A549 (cell line): ENCODE measurements around the gene EBF3. TPM values are rescaled to one million over a fixed set of nuclear protein-coding genes. Genes with fewer than 3 reads are reported as not detected.

Experiments
- ATAC-seq, 2 experiments: fragments of 200-7000 bp in 1 of 2; fragments of >200 bp in 1 of 2; cut with Nextera tagmentation in 1 of 2; cut with Tn5 transposase in 1 of 2; 3 replicates each; pipeline versions ENCODE4 v1.8.0 to v1.9.1; 2018 to 2020; ENCODE audit warnings: mild to moderate bottlenecking in 1 of 2, moderate library complexity in 1 of 2
- CTCF ChIA-PET: fragments of 300-600 bp; sonication (Branson Sonifier 250); formaldehyde crosslinking; extraction: SDS; loops from one replicate; lab custom pipeline; 2021; ENCODE audit warnings: antibody characterized with exemption, inconsistent platforms; lab: Yijun Ruan, JAX
- POLR2A ChIA-PET: fragments of 350-600 bp; formaldehyde crosslinking; extraction: SDS; loops from one replicate; lab custom pipeline; 2021; ENCODE audit warnings: antibody characterized with exemption, inconsistent platforms; lab: Yijun Ruan, JAX
- DNase-seq, 2 experiments: peaks; one replicate each; pipeline versions ENCODE4 v3.0.0 to v3.0.0-alpha.2; 2011 to 2016; ENCODE audit warnings: low read depth in 1 of 2, low spot score in 1 of 2
- FAIRE-seq: peaks from 2 replicates; lab custom pipeline; 2011; peaks lifted over from hg19 to GRCh38; lab: Jason Lieb, UNC
- H3K27ac ChIP-seq, 2 experiments: fragments of >200 bp; sonication (Bioruptor Twin); formaldehyde crosslinking; 3 replicates each; pipeline ENCODE4 v1.5.1; 2016 to 2017
- H3K4me1 ChIP-seq: fragments of >200 bp; sonication (Bioruptor Twin); formaldehyde crosslinking; 3 replicates; pipeline ENCODE4 v1.6.1; 2016
- H3K4me2 ChIP-seq: fragments of >200 bp; sonication (Bioruptor Twin); formaldehyde crosslinking; 3 replicates; pipeline ENCODE4 v1.6.1; 2016
- H3K4me3 ChIP-seq: fragments of >200 bp; sonication (Bioruptor Twin); formaldehyde crosslinking; 3 replicates; pipeline ENCODE4 v1.5.1; 2016
- H3K9me3 ChIP-seq: fragments of >200 bp; sonication (Bioruptor Twin); formaldehyde crosslinking; 3 replicates; pipeline ENCODE4 v1.6.1; 2016
- CBX2 ChIP-seq: fragments of 200-600 bp; sonication (generic); IDR thresholded peaks from 2 replicates; pipeline ENCODE4 v1.6.1; 2016; ENCODE audit warnings: low read depth, mild to moderate bottlenecking, borderline replicate concordance
- CBX8 ChIP-seq: fragments of 200-600 bp; sonication (generic); IDR thresholded peaks from 2 replicates; pipeline ENCODE4 v1.6.1; 2016
- CEBPB ChIP-seq, 2 experiments: fragments of >200 bp in 1 of 2; sonication (Bioruptor Twin) in 1 of 2; formaldehyde crosslinking in 1 of 2; IDR thresholded peaks; 2 replicates each; pipeline ENCODE4 v1.6.1; 2012 to 2016
- CHD4 ChIP-seq: fragments of 200-600 bp; sonication (generic); IDR thresholded peaks from 2 replicates; pipeline ENCODE4 v1.6.1; 2016; ENCODE audit warnings: antibody characterized with exemption, mild to moderate bottlenecking, borderline replicate concordance
- EHMT2 ChIP-seq: fragments of 200-600 bp; sonication (generic); IDR thresholded peaks from 2 replicates; pipeline ENCODE4 v1.6.1; 2016; ENCODE audit warnings: antibody characterized with exemption, low read depth, mild to moderate bottlenecking, moderate library complexity
- FOSL2 ChIP-seq, 2 experiments: fragments of 450-650 bp in 1 of 2; fragments of >200 bp in 1 of 2; sonication (Bioruptor Twin) in 1 of 2; formaldehyde crosslinking; IDR thresholded peaks; 2 replicates each; pipeline versions ENCODE4 v1.5.0 to v1.6.1; 2016 to 2020; ENCODE audit warnings: mild to moderate bottlenecking in 1 of 2, moderate library complexity in 1 of 2
- HDAC2 ChIP-seq: fragments of 200-600 bp; sonication (generic); IDR thresholded peaks from 2 replicates; pipeline ENCODE4 v1.6.1; 2016
- HOXB13 ChIP-seq: fragments of 250-450 bp; sonication (Bioruptor Pico); IDR thresholded peaks from 2 replicates; pipeline ENCODE4 v1.5.0; 2020; ENCODE audit warnings: low read depth, mild to moderate bottlenecking, moderate library complexity
- MYC ChIP-seq: IDR thresholded peaks from 2 replicates; pipeline ENCODE4 v1.6.1; 2012; ENCODE audit warnings: mild to moderate bottlenecking, inconsistent platforms, low read length, improper control_type of control experiment, borderline replicate concordance
- POLR2AphosphoS2 ChIP-seq: conservative IDR thresholded peaks from 2 replicates; pipeline ENCODE4 v1.6.1; 2012; ENCODE audit warnings: low read length, improper control_type of control experiment, inconsistent platforms
- RNF2 ChIP-seq: fragments of 200-600 bp; sonication (generic); IDR thresholded peaks from 2 replicates; pipeline ENCODE4 v1.6.1; 2016; ENCODE audit warnings: low read depth, mild to moderate bottlenecking, antibody characterized with exemption, moderate library complexity, borderline replicate concordance
- SREBF2 ChIP-seq: fragments of 450-650 bp; IDR thresholded peaks from 2 replicates; pipeline ENCODE4 v1.6.1; 2014; ENCODE audit warnings: mild to moderate bottlenecking, moderate library complexity
- TP53 ChIP-seq: fragments of 250-450 bp; sonication (Bioruptor Pico); IDR thresholded peaks from 2 replicates; pipeline ENCODE4 v1.5.0; 2021; ENCODE audit warnings: mild to moderate bottlenecking, moderate library complexity
- ZNF302 ChIP-seq: fragments of 250-450 bp; sonication (Bioruptor Pico); IDR thresholded peaks from 2 replicates; pipeline ENCODE4 v1.9.0; 2021; ENCODE audit warnings: inconsistent platforms, mild to moderate bottlenecking, moderate library complexity
- ZSCAN20 ChIP-seq: fragments of 250-450 bp; sonication (Bioruptor Pico); IDR thresholded peaks from 2 replicates; pipeline ENCODE4 v1.8.0; 2022; ENCODE audit warnings: mild to moderate bottlenecking, moderate library complexity
- WGBS: methylation state at CpG from one replicate; pipeline ENCODE4 v1.1.6; 2017; ENCODE audit errors: missing lambda C conversion rate; 5-methylcytosine and 5-hydroxymethylcytosine counted together
- polyA plus RNA-seq, 4 experiments: library from polyadenylated mRNA; depleted of rRNA in 3 of 4; stranded (reverse); fragments of >200 nt; fragmentation: RNase III in 1 of 4; extraction: RNeasy Plus Mini Kit Qiagen cat#74134 plus additional on column Dnase treatment in 1 of 4; gene quantifications; 2 replicates in 3 of 4; 3 replicates in 1 of 4; pipeline ENCODE4 v1.2.3, GENCODE V29; 2011 to 2017
- TF ChIP-seq, protein P1 (sequence below): IDR thresholded peaks from 2 replicates; pipeline ENCODE4 v1.6.1; 2012; ENCODE audit warnings: low read depth, borderline replicate concordance
- TF ChIP-seq, protein P2 (sequence below): fragments of 200-600 bp; sonication (generic); IDR thresholded peaks from 2 replicates; pipeline ENCODE4 v1.6.1; 2016; ENCODE audit warnings: antibody characterized with exemption, mild to moderate bottlenecking, moderate library complexity
- TF ChIP-seq, protein P3 (sequence below): fragments of 150-350 bp; IDR thresholded peaks from 2 replicates; pipeline ENCODE4 v1.6.1; 2014; ENCODE audit warnings: low read depth, mild to moderate bottlenecking, low read length

Gene EBF3
- polyA plus RNA-seq, 2 of the 4 experiments (the other 2 are of a cell fraction) = 0.12 TPM; not detected in 1

DNA sequence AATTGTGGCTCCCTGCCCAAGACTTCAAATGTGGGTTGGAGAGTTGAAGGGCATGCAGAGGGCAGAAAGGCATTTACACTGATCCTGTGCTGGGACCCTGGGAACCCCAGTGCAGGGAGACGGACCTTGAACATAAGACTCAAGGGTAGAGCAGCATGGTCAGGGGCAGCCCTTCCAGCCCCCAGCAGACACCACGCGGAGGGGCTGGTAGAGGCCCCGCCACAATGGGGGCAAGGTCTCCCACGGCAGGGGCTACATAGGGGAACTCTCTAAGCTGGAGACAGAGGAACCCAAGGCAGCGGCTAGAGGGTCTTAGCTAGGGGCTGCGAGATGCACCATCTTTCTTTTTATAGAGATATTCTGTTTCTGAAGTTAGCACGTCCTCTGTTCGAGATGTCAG is 45.2 kb upstream of the EBF3 start:
- ChIA-PET POLR2A (no interaction called here), CTCF (no interaction called here)
- no peak for TF ChIP-seq FOSL2 (IDR thresholded peaks at IDR 0.05)
- no peak for TF ChIP-seq FOSL2 (CRISPR knock-in tag; IDR thresholded peaks at IDR 0.05)
- TF ChIP-seq TP53 (CRISPR knock-in tag) = no peak
- TF ChIP-seq CEBPB (IDR thresholded peaks at IDR 0.05) = no peak
- no peak for TF ChIP-seq CHD4
- TF ChIP-seq CBX8 = no peak
- no peak for TF ChIP-seq ZSCAN20 (CRISPR knock-in tag)
- no peak for TF ChIP-seq HDAC2

DNA sequence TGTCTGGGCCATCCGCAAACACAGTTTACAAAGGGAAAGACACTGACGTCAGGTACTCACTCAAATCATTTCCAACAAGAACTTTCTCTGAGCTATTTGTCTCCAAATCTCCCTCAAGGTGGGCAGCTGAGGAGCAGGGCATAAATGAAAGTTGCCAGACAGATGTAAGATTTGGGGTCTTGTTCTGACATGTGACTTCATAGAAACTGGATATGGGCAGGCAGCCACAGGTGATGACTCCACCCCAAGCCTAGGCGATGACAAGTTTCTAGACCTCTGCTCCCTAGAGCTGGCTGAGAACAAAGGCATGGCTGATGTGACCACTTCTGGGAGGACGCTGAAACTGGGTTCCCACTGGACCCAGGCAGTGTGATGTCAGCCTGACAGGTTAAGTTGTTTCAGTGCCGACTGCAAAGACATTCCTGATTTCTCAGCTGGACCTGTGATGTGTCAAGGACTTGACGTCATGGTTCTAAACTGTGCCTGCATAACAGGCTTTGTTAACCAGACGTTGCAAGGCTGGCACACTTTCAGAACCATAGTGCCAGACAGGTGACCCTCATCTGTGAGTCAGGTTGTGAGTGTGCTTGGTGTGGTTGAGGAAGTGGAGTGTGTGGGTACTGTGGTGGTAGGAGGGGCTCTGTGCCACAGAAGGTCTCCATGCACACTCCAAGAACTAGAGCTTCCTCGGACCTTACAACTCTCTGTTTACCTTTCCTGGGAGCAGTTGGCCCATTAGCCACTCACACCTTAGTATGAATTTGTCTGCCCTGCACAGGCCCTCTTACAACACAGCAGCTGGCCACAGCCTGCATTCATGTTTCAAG is 39.9 kb upstream of the EBF3 start:
- POLR2A ChIA-PET = no interaction called here
- no peak for DNase-seq
- H3K9me3 ChIP-seq = peaks cover 3% of the 10 kb centered on the region; the same call in 1 of the 3 replicates
- H3K27ac ChIP-seq = no peak overlapping the region
- no peak for FAIRE-seq
- H3K4me1 ChIP-seq = no peaks in the 10 kb centered on the region
- CTCF ChIA-PET = interaction anchor here (1.0 kb wide), 1 partner anchor 10 kb away, joined by 3 read pairs; no protein-coding TSS in a partner anchor
- ATAC-seq = no peak
- TF ChIP-seq CBX8 (no peak), EHMT2 (no peak), POLR2AphosphoS2 (no peak), RNF2 (no peak), SREBF2 (no peak)
- TF ChIP-seq, protein P1, sequence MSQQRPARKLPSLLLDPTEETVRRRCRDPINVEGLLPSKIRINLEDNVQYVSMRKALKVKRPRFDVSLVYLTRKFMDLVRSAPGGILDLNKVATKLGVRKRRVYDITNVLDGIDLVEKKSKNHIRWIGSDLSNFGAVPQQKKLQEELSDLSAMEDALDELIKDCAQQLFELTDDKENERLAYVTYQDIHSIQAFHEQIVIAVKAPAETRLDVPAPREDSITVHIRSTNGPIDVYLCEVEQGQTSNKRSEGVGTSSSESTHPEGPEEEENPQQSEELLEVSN = no peak
- TF ChIP-seq, all 56 proteins: peak for 0
- WGBS = 19% methylated on average over 8 of the region's 8 CpGs
- Histone ChIP-seq H3K4me3 (no peak overlapping the region), H3K4me2 (no peak overlapping the region)

More for the DNA sequence above, 45.2 kb upstream of the EBF3 start:
- FAIRE-seq (no peak), ATAC-seq (no peak), DNase-seq (no peak)
- no peaks in the 10 kb centered on the region for H3K4me1 ChIP-seq
- no peak overlapping the region for H3K4me2 ChIP-seq
- no peak overlapping the region for H3K27ac ChIP-seq
- 33% methylated on average over 8 of the region's 9 CpGs for WGBS
- H3K9me3 ChIP-seq = no peaks in the 10 kb centered on the region; the same call in 2 of the 3 replicates
- no peak overlapping the region for H3K4me3 ChIP-seq

DNA sequence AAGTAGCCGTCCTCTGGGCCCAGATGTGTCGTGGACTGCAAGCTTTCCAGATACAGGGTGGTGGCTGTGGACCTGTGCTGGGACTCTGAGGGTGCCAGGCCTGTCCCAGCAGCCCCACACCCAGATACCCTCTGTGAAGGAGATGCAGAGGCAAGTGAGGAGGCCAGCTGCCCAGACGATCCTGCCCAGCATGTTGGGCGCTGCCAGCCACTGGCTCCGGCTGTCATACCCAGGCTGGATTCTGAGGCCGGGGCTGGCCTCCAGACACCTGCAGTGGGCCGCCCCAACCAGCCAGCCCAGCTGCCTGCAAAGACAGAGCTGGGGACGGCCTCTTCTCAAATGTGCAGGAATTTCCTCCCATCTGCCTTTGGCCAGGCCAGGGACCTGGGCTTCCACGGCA is 39.1 kb upstream of the EBF3 start:
- Histone ChIP-seq H3K4me2 (no peak overlapping the region), H3K4me1 (no peaks in the 10 kb centered on the region), H3K27ac (no peak overlapping the region), H3K9me3 (peaks cover 3% of the 10 kb centered on the region; the same call in 1 of the 3 replicates), H3K4me3 (no peak overlapping the region)
- ChIA-PET CTCF (no interaction called here), POLR2A (no interaction called here)
- DNase-seq (no peak), FAIRE-seq (no peak), ATAC-seq (no peak)
- TF ChIP-seq HOXB13 (CRISPR knock-in tag) = no peak
- TF ChIP-seq, protein P2, sequence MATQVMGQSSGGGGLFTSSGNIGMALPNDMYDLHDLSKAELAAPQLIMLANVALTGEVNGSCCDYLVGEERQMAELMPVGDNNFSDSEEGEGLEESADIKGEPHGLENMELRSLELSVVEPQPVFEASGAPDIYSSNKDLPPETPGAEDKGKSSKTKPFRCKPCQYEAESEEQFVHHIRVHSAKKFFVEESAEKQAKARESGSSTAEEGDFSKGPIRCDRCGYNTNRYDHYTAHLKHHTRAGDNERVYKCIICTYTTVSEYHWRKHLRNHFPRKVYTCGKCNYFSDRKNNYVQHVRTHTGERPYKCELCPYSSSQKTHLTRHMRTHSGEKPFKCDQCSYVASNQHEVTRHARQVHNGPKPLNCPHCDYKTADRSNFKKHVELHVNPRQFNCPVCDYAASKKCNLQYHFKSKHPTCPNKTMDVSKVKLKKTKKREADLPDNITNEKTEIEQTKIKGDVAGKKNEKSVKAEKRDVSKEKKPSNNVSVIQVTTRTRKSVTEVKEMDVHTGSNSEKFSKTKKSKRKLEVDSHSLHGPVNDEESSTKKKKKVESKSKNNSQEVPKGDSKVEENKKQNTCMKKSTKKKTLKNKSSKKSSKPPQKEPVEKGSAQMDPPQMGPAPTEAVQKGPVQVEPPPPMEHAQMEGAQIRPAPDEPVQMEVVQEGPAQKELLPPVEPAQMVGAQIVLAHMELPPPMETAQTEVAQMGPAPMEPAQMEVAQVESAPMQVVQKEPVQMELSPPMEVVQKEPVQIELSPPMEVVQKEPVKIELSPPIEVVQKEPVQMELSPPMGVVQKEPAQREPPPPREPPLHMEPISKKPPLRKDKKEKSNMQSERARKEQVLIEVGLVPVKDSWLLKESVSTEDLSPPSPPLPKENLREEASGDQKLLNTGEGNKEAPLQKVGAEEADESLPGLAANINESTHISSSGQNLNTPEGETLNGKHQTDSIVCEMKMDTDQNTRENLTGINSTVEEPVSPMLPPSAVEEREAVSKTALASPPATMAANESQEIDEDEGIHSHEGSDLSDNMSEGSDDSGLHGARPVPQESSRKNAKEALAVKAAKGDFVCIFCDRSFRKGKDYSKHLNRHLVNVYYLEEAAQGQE = no peak
- TF ChIP-seq CBX2 = no peak
- no peak for TF ChIP-seq MYC
- TF ChIP-seq, protein P3, sequence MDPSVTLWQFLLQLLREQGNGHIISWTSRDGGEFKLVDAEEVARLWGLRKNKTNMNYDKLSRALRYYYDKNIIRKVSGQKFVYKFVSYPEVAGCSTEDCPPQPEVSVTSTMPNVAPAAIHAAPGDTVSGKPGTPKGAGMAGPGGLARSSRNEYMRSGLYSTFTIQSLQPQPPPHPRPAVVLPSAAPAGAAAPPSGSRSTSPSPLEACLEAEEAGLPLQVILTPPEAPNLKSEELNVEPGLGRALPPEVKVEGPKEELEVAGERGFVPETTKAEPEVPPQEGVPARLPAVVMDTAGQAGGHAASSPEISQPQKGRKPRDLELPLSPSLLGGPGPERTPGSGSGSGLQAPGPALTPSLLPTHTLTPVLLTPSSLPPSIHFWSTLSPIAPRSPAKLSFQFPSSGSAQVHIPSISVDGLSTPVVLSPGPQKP = no peak
- no peak for TF ChIP-seq ZNF302 (CRISPR knock-in tag)
- 0% methylated on average over 2 of the region's 9 CpGs for WGBS
